SH-SY5Y (cell line): ENCODE results near the gene NTRK2.

Source experiments
- GATA2 ChIP-seq: IDR thresholded peaks from 2 replicates; pipeline ENCODE4 v1.6.1; 2011; ENCODE audit warnings: mild to moderate bottlenecking, low read depth, low read length
- GATA3 ChIP-seq: IDR thresholded peaks from 2 replicates; pipeline ENCODE4 v1.6.1; 2011; ENCODE audit warnings: low read depth, mild to moderate bottlenecking, low read length, moderate library complexity

- no peak for TF ChIP-seq GATA3
- TF ChIP-seq GATA2: no peak
Measured at GRCh38 chr9:84791643-84792042, 122.1 kb downstream of the NTRK2 start.
